GM21576 (cell line): ENCODE data around the gene MKKS.
"Not testable (repeated sequence)": the region's sequence is repeated elsewhere in the genome, so short reads cannot be mapped to it uniquely, and the experiment has no call there.

Experiments
- ATAC-seq: cut with Tn5 transposase; IDR thresholded peaks from one replicate; pipeline ENCODE4 v1.9.1; 2021; ENCODE audit warnings: mild to moderate bottlenecking, moderate library complexity; ENCODE audit not compliant: unreplicated experiment

The MKKS gene

DNA sequence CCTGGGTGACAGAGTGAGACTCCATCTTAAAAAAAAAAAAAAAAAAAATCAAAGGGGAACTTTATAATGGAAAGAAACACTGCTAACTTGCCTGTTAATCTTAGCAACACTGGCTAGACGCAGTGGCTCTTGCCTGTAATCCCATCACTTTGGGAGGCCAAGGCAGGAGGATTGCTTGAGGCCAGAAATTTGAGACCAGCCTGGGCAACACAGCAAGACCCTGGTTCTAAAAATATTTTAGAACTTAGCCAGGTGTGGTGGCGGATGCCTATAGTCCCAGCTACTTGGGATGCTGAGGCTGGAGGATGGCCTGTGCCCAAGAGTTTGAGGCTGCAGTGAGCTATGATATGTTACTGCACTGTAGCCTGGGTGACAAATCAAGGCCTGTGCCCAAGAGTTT is 16.8 kb downstream of the MKKS start:
- not testable (repeated sequence) for ATAC-seq

GRCh38 chr20:10415013-10415650 is 18.9 kb downstream of the MKKS start:
- no peak for ATAC-seq

- no peak for ATAC-seq
Observed at GRCh38 chr20:10412591-10413408, 21.2 kb downstream of the MKKS start.

GRCh38 chr20:10411673-10412072 is 22.3 kb downstream of the MKKS start:
- ATAC-seq, result no peak

DNA sequence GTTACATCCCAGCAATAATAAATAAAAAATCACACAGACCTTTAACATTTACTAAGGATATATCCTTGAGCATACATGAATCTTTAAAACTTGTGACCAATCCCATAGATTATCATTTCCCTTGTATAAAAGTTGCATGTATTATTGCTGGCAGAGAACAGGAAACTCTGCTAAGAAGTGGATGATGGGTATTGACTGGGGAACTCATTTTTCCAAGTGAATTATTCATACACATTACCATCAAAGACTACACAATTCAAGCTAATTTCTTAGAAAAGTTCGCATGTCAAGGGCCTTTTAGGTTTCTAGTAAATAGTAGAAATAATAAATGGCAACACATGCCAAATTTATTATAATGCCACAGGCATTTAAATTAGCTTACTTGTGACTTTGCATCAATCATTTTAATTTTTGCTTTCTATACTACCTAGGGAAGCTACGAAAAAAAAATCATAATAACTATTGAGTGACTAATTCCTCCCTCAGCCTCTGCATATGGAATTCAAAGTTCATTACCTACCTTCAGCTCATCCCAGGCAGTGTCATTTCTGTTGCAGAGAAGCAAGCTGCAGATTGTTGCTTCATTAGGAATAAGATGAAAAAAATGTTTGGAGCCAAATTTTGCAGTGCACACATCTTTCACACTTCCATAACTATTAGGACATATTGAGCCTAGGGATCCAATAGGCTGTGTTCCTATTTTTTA is 25.8 kb downstream of the MKKS start:
- no peak for ATAC-seq

GRCh38 chr20:10404959-10405530 is 29.0 kb downstream of the MKKS start:
- ATAC-seq, result no peak

- ATAC-seq, result no peak
Observed at GRCh38 chr20:10404023-10404628, 29.9 kb downstream of the MKKS start.

- ATAC-seq, result no peak
Observed at GRCh38 chr20:10402938-10403608, 30.9 kb downstream of the MKKS start.

- ATAC-seq, result no peak
Observed at GRCh38 chr20:10398834-10399369, 35.1 kb downstream of the MKKS start.

DNA sequence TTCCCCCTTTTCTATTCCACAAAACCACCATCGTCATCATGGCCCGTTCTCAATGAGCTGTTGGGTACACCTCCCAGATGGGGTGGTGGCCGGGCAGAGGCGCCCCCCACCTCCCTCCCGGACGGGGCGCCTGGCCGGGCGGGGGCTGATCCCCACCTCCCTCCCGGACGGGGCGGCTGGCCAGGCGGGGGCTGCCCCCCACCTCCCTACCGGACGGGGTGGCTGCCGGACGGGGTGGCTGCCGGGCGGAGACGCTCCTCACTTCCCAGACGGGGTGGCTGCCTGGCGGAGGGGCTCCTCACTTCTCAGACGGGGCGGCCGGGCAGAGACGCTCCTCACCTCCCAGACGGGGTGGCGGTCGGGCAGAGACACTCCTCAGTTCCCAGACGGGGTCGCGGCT is 39.3 kb downstream of the MKKS start:
- ATAC-seq, result not testable (repeated sequence)

DNA sequence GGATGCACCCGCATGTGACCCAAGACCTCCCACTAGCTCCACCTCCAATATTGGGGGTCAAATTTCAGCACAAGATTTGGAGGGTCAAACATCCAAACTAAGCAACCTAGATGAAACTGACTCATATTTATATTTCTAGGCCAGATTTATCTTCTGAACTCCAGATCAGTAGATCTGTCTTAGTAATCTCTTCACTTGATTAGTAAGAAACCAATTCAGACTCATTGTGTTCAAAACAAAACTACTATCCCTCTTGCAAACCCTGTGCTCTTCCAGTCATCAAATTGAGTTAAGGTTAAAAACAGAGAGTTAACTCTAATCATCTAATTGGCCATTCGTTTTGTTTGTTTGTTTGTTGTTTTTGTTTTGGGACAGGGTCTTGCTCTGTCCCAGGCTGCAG is 43.3 kb downstream of the MKKS start:
- no peak for ATAC-seq

GRCh38 chr20:10388597-10388996 is 45.4 kb downstream of the MKKS start:
- ATAC-seq, result no peak

DNA sequence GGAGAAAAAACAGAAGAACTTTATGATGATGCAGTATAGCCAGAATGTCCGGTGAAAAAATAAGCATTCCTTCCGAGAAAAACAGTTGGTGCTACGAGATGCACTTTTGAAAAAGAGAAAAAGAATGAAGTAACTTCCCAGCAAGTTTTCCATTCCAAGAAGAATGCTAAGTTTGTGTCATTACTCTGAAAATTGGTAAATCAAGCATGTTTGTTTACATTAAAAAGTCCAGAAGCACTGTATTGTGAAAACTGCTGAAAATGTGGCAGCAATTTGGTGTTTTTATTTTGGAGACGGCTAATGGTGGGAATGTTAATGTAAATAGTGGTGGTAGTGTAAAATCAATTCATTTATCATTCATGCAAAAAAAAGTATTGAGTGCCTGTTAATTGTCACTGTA is 46.3 kb downstream of the MKKS start:
- no peak for ATAC-seq

DNA sequence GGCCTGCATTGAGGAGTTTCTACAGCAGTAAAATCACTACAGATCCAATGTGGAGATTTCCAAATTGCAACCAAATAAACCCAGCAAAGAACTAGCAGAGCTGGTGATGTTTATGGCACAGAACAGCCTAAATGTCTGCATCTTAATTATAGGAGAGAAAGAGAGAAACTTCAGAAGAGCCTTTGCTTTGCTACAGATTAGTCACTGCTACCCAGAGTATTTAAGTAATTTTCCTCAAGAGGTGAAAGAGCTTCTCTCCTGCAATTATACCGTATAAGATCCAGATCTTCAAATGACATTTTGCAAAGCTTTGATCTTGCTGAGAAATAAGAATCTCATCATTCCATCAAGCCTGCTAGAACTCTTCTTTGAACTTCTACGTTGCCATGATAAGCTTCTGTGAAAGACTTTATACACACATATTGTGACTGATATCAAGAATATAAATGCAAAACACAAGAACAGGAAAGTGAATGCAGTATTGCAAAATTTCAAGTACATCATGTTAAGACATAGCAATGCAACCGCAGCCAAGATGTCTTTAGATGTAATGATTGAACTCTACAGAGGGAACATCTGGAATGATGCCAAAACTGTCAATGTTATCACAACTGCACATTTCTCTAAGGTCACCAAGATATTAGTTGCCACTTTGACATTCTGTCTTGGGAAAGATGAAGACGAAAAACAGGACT is 48.0 kb downstream of the MKKS start:
- no peak for ATAC-seq

DNA sequence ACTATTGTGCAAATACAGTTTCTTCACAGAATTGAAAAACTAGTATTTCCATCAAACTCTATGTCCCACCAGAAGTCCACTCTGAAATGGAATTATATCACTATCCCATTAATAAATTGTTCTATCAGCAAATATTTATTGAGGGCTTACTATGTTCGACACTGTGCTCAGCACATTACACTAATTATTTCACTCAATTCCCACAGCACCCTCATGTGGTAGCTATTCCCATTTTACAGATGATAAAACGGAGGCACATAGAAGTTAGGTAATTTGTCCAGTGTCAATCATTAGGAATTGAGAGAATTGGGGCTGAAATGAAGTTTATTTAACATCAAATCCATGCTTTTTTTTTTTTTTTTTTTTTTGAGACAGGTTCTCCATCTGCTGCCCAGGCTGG is 52.5 kb downstream of the MKKS start:
- ATAC-seq, result no peak

- no peak for ATAC-seq
Observed at GRCh38 chr20:10379761-10380160, 54.3 kb downstream of the MKKS start.

- no peak for ATAC-seq
Observed at GRCh38 chr20:10376270-10377075, 57.5 kb downstream of the MKKS start.

GRCh38 chr20:10375191-10375590 is 58.8 kb downstream of the MKKS start:
- no peak for ATAC-seq

DNA sequence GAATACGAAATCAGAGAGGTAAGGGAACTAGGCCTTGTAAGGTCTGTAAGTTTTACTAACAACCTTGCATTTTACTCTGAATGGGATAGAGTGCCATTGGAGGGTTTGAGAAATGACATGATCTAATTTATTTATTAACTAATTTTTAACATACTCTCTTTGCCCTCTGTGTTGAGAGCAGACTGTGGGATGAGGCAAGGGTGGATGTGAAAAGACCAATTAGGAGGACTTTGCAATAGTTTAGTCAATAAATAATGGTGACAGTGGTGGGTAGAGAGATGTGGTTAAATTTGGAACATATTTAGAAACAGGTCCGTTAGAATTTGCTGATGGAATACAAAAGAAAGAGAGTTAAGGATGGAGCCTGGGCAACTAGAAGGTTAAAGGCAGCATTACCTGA is 60.0 kb downstream of the MKKS start:
- no peak for ATAC-seq
